Activated CD8-positive, alpha-beta memory T cell treated with anti-CD3 and anti-CD28 coated beads, Interleukin-2, amount 50 U/mL, for 4 hours (primary cell): ENCODE measurements around the gene HIVEP2.
A peak's percentile ranks its signal among the peaks of the same experiment; 100 is the strongest.

Source experiments
- DNase-seq: peaks from one replicate; pipeline ENCODE4 v3.0.0-alpha.2; 2020

Gene HIVEP2

DNA sequence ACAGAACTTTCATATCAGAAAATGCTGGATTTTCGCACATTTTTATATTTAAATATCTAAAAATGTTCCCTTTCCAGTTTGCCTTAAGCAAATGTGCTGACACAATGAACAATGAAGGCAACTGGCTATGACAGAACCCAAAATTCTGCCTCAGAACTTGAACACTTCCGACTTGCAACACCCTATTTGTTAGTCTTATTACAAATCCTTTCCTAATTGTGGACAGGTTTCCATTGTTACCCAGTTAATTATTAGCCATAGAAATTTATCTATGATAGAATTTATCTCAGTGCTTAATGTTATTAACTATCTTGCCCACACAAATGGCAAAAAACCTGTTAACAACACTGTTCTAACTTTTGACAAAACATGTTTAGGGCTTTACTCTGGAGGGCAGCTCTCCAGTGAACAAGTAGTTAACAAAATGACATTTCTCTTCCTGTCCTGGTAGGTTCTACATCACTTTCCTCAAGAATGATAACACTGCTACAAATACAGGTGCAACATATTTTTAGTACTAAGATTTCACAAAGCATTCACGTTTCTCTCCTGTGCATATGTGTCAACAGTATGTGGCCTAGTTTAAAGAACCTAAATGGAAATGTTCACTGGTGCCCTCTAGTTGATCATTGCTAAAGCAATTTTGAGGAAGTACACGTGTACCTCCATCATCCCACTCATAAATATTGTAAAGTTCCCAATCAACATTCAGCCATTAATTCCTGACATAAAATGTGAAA lies 58.4 kb downstream of the HIVEP2 start:
- no peak for DNase-seq

DNA sequence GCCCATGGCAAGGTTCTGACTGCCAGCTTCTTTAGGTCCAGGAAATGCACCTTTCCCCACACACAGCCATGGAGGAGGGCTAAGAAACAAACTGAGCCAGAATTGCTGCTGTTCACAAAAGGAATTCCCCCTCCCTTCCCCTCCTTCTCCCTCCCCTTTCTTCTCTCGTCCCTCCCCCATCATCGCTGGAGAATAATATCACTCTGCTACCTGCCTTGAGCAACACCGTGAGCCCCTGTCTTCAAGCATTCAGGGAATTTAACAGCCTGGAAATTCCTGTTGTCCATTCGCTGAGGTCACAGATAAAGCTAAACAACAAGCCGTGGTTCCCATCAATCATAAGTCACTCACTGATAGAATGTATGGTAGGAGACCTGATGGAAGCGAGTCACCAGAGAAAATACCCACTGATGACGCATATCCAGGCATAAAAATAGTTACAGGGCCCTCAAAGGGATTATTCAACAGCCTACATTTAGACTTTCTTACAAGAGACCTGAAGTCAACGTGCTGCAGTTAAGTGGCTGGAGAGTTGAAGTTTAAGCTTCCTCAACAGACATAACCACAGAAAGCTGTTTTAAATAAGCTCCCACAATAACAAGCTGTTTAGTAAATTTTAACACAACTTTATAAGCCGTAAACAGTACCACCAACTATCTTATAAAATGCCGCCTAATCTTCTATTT lies 59.7 kb downstream of the HIVEP2 start:
- DNase-seq, result peak; percentile 30

DNA sequence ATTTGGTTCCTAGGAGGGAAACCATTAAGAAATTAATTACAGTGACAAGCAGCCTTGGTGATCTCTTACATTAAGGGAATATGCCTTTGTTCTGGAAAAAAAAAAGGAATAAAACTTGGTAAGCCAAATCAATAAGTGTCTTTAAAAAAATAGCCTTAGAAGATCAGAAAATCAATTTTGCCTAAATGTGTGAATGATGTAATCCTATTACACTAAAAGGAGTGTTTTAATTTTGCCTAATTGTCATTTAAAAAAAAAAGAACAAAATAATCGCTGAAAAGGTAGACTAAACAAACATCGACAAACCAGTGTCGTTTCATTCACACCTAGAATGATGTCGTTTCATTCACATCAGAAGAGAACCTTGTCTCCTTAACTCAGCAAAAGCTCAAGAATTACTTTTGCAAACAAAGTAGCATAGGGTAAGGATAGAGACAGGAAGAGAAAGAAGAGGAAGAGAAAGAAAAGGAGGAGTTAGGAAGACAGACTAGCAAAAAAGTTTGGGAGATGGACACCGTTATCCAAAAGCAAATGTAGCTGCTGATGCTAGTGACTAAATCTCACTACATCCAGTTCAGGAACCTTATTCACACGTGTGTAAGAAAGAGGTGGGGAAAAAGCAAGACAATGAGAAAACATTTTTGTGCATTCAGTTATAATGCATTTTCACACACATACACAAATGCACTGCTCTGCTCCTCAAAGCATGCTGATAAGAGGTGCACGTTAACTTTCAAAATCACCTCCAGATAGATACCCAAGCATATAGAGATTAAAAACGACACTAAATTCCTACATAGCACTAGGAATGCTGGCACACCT lies 60.6 kb downstream of the HIVEP2 start:
- DNase-seq, result no peak

DNA sequence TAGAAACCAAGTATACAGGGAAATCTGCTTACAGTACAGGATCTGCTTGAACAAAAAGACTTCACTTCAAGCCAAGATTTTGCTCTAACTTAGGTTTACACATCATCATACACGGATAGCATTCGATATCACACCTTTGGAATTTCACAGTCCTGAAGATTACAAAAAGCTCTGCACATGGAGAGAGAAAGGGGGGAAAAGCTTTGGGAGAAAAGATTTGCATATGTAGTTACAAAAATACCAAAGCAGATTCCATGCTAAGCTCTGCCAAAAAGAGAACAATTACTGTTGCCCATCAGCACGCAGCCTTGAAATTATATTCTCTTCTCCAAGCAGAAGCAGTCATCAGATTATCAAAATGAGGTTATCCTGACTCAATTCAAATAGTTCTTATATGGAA lies 62.0 kb downstream of the HIVEP2 start:
- DNase-seq, result no peak

DNA sequence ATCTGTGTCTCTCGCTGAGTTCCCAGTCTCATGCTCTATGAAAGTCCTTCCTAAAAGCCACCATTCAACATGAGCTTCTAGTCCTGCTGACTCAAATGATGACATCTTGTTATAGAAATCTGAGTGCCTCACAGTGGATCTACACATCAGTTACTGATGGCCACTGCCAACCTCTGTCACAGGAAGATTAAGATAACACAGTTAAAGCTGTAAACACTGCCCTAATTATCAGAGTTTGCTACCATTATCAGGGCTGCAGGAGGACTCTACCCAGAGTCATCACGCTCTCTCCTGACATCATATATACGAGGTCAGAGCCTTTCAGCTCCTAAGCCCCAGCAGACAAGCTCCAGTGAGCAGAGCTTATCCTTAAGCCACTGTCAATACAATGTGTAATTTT lies 63.2 kb downstream of the HIVEP2 start:
- no peak for DNase-seq

DNA sequence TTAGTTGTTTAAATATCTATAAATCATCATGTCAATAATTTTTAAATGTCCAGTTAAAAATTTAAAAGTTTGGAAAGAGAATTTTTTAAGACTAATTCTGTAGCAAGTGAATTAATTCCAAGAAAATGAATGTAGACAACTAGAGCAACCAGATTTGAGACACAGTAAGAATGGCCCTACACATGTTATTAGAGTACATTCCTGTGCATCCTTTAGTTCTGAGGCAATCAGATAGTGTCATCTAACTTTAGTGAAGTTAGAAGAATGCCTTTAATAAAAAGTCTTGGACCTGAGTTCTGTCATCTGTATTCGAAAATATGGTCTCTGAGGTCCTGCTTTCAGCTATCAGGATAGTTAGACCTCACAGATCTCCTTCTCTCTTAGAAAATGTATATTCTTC lies 63.7 kb downstream of the HIVEP2 start:
- DNase-seq, result no peak

DNA sequence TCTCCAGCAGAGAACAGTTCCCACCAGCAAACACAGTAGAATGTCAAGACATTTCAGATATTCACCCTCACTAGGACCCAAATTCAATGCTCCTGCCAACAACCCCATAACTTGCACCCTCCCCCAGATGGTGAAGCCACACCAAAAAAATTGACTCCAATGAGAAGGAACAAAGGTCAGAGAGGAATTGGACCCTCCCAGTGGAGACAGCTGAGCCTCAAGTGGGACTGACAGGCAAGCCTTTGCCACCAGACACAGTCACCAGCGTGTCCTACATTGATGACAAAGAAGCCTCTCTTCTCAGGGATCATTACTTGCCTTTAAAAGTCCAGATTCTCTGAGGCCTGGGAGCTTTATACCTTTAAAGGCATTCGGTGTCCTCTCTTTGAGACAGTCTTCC lies 64.8 kb downstream of the HIVEP2 start:
- DNase-seq, result no peak

DNA sequence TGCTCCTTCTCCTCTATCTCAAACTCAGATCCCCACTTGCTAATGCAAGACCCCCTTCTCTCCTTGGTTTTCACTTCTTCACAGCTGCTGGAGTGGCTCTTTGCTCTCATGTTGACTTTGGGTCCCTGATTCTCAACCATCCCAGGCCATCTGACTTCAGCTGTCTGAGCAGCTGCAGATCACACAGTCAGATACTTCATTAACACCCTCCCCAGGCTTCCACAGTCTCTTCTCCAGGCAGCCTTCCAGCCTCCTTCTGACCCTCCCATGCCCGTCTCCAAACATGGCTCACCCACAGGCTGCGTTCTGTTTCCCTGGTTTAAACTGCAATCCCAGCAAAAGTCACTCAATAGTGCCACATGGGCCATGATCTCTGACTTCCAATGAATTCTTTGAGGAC lies 65.4 kb downstream of the HIVEP2 start:
- DNase-seq, result no peak

DNA sequence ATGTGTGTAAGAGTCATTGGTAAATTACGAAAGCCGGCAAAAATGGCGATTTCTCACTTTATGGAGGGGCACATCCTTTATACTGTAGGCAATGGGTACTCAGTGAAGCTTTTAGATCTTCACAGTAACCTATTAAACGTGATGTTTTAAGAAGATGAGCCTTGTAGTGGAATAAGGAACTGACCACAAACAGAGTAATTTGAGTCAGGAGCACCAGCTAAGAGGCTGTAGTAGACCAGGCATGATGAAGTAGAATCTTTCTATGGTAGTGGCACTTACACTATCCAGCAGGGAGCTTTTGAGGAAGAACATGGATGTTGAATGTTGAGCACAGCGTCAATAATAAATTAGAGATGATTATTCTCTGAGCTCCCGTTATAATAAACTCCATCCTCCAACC lies 65.9 kb downstream of the HIVEP2 start:
- no peak for DNase-seq

DNA sequence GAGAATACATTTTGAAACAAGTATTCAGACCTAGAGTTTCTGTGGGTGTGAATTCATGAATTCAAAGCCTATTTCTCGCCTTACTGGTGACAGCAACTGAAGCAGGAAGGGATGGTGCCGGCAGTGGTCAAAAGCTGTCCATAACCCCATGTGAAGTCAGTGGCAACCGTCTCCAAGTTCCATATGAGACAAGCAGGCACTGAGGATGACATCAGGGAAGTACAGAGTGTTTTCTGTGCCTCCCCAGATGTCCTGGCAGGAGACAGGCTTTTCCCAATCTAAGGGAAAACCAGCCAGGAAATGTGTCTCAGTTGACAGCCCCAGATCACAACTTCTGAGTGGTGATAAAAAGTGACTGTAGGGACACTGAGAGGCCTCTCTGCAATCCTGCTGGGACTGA lies 66.6 kb downstream of the HIVEP2 start:
- DNase-seq, result no peak

DNA sequence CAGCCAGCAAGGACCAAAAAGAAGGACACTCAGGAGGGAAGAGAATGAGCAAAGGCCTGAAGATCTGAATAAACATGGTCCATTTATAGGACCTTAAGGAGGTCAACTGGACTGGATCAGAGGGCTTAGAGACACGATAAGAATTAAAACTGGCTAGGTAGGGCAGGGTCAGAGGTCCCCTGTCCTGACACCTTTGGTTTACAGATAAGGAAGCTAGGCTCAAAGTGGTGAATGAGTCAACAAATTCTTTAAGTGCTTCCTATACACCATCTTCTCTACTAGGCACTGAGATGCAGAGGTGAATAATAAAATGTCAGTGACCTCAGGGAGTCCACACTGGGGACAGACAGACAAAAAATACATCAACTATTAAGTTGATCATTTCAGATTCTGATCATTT lies 70.3 kb downstream of the HIVEP2 start:
- DNase-seq, result no peak

DNA sequence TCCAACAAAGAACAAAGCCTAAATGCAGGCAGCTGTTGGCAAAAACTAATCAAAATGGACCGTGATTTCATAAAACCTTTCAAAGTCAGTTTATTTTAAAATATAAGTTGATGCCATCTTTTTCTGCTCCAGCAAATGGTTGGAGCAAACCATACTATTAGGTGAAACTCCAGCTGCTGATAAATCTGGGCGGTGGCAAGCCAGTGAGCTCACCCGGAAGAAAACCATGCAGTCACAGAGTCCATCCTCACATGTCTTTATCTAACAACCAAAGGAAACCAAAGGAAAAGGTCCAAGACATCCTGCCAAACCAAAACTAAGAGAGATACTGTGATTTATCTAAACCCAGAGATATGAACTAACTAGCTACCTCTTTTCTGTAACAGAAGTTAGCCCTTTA lies 72.6 kb downstream of the HIVEP2 start:
- no peak for DNase-seq

DNA sequence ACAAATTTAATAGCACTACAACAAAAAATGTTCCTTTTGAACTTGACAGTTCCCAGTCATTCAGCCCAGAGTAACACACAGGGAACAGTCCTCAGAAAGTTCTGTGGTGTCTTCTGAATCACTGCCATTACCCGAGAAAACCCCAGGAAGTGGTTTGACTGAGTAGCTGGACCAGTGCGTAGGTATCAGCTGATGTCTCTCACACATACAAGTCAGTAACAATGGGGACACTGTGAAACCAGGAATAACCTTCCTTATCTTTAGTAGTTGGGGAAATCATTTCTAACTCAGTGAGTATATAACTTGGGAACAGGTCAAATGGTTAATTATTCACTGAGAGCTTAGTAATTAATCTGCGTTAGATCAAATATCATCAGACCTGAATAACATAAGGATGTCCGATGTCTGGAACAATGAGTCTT lies 73.1 kb downstream of the HIVEP2 start:
- DNase-seq, result peak; percentile 49

DNA sequence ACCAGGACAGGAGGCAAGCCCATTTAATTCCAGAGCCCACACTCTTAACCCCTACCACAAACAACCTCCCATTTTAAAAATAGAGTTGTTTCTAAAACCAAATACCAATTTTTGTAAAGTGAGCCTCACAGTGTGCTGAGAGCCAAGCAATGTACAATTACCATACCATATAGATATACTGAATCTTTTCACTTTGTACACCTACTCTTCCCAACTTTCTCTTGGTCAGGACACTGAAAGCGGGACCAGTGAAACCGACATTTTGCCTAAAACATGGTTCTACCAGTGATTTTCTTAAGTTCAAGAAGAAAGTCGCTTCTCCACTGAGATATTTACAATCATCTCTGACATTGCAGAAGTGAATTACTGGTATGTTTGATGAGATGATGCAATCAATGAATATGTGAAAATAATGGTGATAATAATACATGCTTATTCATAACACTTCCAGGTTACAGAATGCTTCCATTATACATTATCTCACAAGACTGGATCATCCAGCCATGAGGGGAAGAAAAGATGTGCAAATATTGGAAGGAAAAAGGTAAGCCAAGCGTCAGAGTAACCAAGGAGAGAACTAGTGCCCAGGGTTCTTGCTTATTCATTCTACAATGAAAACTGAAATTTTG lies 74.1 kb downstream of the HIVEP2 start:
- DNase-seq, result no peak

DNA sequence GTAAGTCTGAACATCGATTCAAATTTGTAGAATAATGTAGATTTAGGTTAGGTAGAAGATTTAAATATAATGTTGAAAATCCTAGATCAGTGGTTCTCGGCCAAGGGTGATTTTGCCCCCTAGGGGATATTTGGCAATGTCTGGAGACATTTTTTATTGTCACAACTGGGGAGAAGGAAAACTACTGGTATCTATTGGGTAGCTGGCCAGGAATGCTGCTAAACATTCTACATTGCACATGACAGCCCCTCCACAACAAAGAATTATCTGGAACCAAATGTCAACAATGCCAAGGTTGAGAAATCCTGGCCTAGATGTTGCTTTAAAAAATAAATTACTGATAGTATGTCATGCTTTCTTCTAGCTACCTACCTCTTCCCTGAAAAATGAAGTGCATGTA lies 76.1 kb downstream of the HIVEP2 start:
- no peak for DNase-seq

DNA sequence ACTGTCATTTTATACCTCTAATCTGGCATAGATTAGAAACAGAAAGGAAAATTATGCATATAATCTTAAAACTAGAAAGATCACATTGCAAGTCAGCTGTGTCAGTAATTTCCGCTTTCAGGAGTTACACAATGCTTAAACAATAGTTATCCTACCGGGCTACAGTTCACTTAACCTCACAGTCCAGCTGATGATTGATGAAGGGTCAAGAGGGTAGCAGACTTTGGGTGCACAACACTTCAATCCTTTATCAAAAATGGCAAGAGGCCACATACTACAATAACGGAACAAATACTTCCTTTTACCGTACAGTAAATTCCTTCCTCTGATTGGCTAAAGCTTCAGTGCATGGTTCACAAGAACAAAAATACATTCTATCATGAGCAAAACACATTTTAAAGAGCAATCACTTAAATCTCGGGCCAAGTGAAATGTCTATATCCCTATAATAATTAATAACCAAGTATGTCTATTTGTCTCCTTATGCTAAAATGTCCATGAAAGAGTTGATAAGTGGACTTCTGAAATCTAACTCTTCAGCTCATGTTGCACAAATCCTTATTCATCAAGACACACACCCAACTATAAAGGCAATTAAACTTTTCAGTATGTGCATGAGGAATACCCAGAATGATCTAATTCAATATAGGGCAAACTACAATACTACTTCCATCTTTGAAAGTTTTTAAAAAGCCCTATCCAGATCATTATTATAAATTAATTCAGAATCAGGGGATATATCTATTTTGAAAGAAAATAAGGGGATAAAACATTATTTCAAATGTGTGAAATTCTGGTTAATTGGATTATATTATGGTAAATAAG lies 76.8 kb downstream of the HIVEP2 start:
- DNase-seq, result no peak

DNA sequence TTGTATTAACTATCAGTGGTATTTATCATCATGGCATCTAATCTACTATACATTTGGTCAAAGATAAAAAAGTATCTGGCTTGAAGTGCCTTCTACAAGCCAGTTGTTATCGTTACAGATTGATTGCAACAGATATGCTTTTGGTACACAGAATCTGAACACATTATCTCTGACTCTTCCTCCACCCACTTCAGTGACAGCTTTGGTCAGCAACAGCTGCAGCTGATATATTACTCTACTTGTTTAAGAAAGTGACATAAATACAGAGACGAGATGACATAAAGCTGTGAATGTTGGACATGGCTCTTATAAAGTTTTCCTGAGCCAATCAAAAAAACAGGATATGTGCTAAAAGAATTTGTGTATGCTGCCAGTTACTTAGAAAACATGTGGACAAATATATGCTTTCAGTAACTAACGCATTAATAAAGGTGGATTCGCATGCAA lies 77.6 kb downstream of the HIVEP2 start:
- no peak for DNase-seq

DNA sequence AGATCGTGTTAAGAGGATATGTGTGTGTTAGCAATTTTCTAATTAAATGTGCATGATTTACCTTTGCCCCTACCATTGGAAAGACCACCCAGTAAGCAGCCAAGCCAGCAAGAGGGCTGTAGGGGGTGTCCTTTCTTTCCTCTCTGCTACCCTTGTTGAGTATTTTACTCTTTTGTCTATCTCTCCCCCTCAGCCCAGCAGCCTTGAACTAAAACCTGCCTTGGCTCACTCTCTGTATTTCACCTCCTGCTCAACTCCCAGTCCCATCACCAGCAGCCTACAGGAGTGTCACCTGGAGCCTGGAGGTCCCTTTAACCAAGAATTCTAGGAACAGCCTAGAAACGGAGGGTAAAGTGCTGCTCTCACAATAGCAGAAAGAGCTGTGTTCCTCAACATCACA lies 81.0 kb downstream of the HIVEP2 start:
- no peak for DNase-seq

DNA sequence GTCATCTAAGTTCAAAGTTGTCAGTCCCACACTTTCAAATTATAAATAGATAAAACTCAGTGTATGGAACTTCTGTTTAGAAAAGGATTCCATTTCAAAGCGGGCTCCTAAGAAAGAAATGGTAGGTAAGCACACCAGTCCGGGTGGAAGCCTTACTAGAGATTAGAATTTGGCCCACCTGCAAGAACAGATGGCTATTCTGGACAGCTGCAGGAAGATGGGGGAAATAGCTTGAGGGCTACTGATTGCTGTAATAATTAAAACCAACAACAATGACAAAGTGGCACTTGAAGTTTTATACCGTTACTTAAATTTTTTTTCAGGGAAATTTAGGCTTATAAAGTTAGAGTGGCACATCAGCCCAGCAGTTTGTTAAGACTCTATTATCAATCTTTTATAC lies 83.3 kb downstream of the HIVEP2 start:
- no peak for DNase-seq

DNA sequence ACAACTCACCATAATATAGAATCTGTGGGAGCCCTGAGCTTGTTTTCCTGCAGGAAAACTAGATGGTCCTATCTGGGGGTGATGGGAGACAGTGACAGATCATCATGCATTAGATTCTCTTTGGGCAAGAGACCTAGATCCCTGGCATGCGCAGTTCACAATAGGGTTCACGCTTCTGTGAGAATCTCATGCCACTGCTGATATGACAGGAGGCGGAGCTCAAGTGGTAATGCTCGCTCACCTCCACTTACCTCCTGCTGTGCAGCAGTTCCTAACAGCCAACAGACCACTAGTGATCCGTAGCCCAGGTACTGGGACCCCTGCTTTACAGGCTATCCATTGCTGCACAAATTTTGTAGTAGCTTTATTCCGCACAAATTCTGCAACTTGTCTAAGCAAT lies 84.5 kb downstream of the HIVEP2 start:
- no peak for DNase-seq

DNA sequence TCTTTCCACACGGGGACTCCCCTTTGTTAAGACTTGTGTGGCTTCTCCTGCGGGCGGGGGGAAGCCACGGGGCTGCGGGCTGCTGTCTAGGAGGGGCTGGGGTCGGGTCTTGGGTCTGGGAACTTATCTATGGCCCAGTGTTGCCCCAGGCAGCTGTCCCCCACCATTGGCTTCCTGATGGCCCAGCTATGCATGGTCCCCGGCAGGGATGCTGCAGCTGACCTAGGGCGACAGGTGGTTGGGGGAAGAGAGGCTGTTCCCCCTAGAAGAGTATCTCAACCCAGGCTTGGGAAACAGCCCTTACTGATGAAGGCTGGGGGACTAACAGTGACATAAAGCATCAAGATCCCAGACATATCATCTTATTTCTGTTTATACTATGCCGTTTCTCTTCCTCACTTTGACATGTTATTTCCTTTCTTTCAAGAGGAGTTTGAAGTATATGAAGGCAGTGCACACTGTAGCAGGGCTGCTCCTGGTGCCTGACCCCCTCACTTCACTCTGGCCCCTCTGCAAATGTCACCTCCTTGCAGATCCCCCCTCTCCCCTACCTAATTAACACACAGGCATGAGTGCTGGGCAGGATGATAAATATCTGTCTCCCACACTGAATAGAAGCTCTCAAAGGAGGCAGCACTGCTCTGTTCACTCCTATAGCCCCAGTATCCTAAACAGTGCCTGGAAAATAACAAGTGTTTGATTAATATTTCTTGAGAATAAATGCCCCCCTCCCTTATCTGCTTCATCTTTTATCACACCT lies 87.0 kb downstream of the HIVEP2 start:
- DNase-seq, result no peak
